Activated T-helper 1 cell treated with Interleukin-2 at 50 U/mL for 16 hours (primary cell): ENCODE measurements around the gene NINJ2.

Experiments
- DNase-seq: peaks from one replicate; pipeline ENCODE4 v3.0.0-alpha.2; 2020; ENCODE audit warnings: low read depth

Gene NINJ2

GRCh38 chr12:527729-528128 lies 135.5 kb downstream of the NINJ2 start:
- DNase-seq = no peak

DNA sequence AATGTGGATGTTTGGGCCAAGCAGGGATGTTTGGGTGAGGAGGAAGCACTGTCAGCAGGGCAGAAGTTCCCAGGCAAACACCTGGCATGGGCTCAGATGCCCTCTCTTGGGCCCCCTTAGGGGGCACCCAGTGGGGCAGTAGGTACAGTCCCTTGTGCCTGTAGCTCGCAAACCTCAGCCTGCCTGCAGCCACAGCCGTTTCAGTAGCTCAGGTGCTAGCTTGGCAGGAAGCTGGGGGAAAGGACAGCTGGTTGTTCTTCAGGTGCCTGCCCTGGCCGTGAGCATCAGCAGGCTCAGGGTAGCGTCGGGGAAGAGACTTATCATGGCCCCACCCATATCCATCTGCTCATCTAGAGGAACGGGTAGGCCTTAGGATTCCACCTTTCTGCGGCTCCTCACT lies 136.0 kb downstream of the NINJ2 start:
- no peak for DNase-seq

- no peak for DNase-seq
Measured at GRCh38 chr12:526089-526488, 137.2 kb downstream of the NINJ2 start.

- DNase-seq = no peak
Measured at GRCh38 chr12:524167-524951, 138.9 kb downstream of the NINJ2 start.

DNA sequence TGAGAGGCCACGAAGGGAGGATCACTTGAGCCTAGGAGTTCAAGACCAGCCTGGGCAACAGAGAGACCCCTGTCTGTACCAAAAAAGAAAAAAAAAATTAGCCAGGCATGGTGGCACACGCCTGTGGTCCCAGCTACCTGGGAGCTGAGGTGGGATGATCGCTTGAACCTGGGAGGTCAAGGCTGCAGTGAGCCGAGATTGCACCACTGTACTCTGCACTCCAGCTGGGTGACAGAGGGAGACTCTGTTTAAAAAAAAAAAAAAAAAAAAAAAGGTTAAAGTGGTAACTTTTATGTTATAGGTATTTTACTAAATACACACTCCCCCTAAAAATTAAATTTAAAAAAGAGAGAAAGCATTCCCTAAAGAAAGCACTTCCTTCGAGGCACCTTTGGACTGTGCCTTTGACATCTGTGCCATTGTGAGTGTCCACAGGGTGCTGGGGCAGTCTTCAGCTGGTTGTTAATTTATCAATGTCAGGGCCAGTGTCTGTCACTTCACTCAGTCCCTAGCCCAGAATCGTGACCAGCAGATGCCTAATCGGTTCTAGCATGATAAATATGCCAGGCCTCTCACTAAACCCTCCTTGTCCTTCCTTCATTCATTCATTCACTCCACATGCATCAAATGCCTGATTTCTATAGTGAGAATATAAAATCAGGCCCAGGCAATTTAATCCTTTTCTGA lies 140.4 kb downstream of the NINJ2 start:
- DNase-seq = no peak

GRCh38 chr12:520119-520518 lies 143.1 kb downstream of the NINJ2 start:
- DNase-seq = no peak

DNA sequence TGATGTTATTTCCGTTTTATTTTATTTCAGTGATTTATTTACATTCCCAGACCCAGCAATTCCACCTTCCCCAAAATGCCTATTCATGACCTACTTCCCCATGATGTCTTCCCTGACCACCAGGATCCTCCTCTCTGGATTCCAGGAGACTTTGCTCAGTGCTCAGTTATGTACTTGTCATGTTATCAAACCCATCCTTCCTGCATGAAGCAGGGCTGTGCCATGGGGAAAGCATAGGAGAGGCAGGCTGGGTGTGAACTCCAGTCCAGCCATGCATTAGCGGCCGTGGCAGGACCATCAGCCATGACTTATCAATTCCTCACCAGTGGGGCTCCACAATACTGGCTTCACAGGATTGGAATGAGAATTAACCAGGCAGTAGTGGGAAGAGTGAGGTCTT lies 145.7 kb downstream of the NINJ2 start:
- no peak for DNase-seq
